ENCODE measurements around the gene MAD1L1. TPM values are rescaled to one million over a fixed set of nuclear protein-coding genes. Genes with fewer than 3 reads are reported as not detected.

MAD1L1 gene
- polyA plus RNA-seq, 4 donors = 12.3 to 21.7 (median 18.1) TPM

DNA sequence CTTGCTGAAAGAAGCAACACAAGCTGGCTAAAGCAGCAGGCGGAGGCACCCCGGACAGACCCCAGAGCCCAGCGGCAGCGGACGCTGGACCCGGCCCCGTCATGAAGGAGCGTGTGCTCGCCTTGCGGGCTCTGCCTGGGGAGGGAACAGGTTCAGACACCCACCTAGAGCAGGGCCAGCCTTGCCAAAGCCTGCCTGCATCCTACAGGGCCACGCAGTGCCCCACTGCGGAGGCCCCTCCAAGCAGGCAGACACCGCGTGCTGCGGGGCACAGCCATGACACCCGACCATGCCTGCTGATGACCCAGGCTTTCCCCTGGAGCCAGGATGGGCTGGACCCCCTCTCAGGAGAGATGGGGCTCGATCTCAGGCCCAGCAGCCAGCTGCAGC is 91.7 kb downstream of the MAD1L1 start:
- Histone ChIP-seq H3K36me3 (ENCODE audit: control insufficient read depth in 3 of 3, insufficient read depth in 2 of 3, low read depth in 1 of 3, low read length in 3 of 3) (peaks cover 0 to 67% (median 5%) of the 10 kb centered on the region in 3 donors), H3K4me3 (ENCODE audit: low read depth in 1 of 3, low read length in 3 of 3) (no peak overlapping the region)
- no peak for FAIRE-seq

DNA sequence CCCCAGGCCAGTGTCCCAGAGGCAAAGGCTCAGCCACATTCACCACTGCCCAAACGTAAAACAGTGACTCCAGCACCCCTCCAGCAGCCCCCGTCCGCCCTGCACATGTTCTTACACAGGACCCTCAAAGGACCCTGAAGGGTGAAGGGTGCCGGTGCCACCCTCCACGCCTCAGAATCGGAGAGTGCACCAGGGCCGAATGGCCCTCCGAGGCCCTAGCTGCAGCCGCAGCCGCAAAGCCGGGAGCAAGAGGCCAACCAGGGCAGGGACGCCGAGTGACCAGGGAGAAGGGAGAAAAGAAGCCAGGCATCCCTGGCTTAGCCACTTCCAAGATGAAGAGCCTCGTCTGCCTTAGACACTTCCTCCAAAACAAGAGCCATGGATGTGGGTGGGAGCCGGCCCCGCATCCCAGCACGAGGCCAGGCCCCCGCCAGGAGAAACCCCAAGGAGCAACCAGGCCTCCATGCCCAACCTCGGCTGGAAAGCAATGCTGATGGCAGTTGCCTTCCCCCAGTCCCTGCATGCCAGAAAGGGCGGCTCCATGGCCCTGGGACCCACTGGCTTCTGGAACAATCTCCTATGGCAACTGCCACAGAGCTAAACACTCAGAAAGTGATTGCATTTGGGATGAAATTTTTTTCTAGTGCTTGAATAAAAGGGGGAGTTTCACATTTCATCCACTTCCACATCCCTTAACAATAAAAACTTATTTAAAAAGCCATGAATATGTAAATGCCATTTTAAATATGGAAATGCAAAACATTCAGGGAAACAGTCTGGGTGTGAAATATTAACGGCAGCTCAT is 92.3 kb downstream of the MAD1L1 start:
- Histone ChIP-seq H3K27ac (ENCODE audit: low read depth in 1 of 3, low read length in 2 of 3) (no peak overlapping the region), H3K9me3 (ENCODE audit: control insufficient read depth in 2 of 2, insufficient read depth in 1 of 2, low read depth in 1 of 2, low read length in 1 of 2) (peaks cover 0 to 6% of the 10 kb centered on the region in 2 donors), H3K36me3 (ENCODE audit: control insufficient read depth in 3 of 3, insufficient read depth in 2 of 3, low read depth in 1 of 3, low read length in 3 of 3) (peaks cover 0 to 67% (median 5%) of the 10 kb centered on the region in 3 donors), H3K4me1 (ENCODE audit: control insufficient read depth in 3 of 3, insufficient read depth in 2 of 3, low read depth in 1 of 3, low read length in 2 of 3) (no peaks in the 10 kb centered on the region), H3K4me3 (ENCODE audit: low read depth in 1 of 3, low read length in 3 of 3) (no peak overlapping the region), H3K27me3 (ENCODE audit: control insufficient read depth in 3 of 3, insufficient read depth in 3 of 3, low read length in 3 of 3) (no peaks in the 10 kb centered on the region)
- FAIRE-seq (no peak), DNase-seq (no peak)
- 89 to 93% (median 92%) methylated on average over 21 of the region's 21 CpGs for WGBS, 3 donors

More for the DNA sequence above, 91.7 kb downstream of the MAD1L1 start:
- Histone ChIP-seq H3K4me1 (ENCODE audit: control insufficient read depth in 3 of 3, insufficient read depth in 2 of 3, low read depth in 1 of 3, low read length in 2 of 3) (no peaks in the 10 kb centered on the region), H3K27ac (ENCODE audit: low read depth in 1 of 3, low read length in 2 of 3) (no peak overlapping the region), H3K9me3 (ENCODE audit: control insufficient read depth in 2 of 2, insufficient read depth in 1 of 2, low read depth in 1 of 2, low read length in 1 of 2) (peaks cover 0 to 3% of the 10 kb centered on the region in 2 donors), H3K27me3 (ENCODE audit: control insufficient read depth in 3 of 3, insufficient read depth in 3 of 3, low read length in 3 of 3) (no peaks in the 10 kb centered on the region)
- DNase-seq = no peak
- WGBS, 3 donors = 85 to 94% (median 92%) methylated on average over 17 of the region's 17 CpGs

DNA sequence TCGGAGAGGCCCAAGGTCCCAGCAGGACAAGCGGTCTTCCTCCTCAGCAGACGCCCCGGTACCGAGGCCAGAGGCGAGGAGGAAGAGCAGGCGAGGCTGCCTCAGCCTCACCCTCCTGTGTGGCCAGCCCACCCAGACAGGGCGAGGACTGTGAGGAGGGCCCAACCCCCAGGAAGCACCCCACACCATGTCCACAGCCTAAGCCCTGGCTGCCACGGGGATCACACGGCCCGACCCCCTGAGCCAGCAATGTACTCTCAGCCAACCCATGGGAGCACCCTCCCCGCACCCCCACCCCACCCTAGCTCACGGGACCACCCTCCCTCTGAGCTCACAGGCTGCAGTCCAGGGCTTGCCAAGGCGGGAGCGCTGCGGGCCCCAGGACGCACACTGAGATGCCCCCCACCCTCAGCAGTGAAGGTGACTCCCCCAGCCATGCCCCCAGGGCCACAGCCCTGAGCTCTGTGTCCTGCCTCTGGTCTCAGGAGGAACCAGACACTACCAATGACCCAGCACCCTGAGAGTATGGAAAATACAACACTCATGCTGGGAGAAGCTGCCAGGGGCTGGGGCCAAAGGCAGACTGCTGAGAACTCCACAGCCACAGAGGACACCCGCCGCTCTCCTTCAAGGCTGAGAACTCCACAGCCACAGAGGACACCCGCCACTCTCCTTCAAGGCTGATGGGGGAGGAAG is 93.6 kb downstream of the MAD1L1 start:
- Histone ChIP-seq H3K27me3 (ENCODE audit: control insufficient read depth in 3 of 3, insufficient read depth in 3 of 3, low read length in 3 of 3) (no peaks in the 10 kb centered on the region), H3K9me3 (ENCODE audit: control insufficient read depth in 2 of 2, insufficient read depth in 1 of 2, low read depth in 1 of 2, low read length in 1 of 2) (peaks cover 0 to 6% of the 10 kb centered on the region in 2 donors), H3K36me3 (ENCODE audit: control insufficient read depth in 3 of 3, insufficient read depth in 2 of 3, low read depth in 1 of 3, low read length in 3 of 3) (peaks cover 0 to 63% (median 3%) of the 10 kb centered on the region in 3 donors), H3K27ac (ENCODE audit: low read depth in 1 of 3, low read length in 2 of 3) (no peak overlapping the region), H3K4me3 (ENCODE audit: low read depth in 1 of 3, low read length in 3 of 3) (no peak overlapping the region), H3K4me1 (ENCODE audit: control insufficient read depth in 3 of 3, insufficient read depth in 2 of 3, low read depth in 1 of 3, low read length in 2 of 3) (no peaks in the 10 kb centered on the region)
- WGBS, 3 donors = 82 to 93% (median 92%) methylated on average over 20 of the region's 20 CpGs
- FAIRE-seq (no peak), DNase-seq (no peak)

DNA sequence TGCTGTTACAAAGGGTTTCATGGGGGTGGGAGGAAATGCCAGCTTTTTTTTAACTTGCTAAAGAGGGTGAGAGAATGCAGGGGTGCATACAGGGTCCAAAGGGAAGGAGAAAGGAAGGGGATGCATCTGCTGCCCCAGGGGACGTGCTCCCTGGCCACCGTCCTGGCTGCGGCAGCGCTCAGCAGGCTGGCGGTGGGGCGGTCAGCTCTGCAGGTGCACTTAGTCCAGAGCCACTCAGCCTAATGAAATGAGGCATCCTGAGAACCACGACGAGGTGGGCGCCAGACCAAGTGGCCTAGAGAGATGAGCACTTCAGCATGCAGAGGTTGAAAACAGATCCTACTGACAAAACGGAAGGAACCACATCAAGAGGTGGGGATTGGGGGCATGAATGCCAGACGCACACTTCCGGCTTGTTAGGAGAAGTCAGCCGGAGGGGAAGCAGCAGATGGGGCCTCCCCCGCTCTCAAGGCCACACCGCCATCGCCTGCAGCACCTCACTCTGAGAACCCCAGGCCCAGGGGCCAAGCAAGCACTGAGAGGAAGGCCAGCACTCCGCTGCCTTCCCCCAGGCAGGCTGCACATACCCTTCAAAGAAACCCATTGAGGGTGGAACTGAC is 94.5 kb downstream of the MAD1L1 start:
- peaks cover 0 to 55% (median 0%) of the 10 kb centered on the region in 3 donors for H3K36me3 ChIP-seq (ENCODE audit: control insufficient read depth in 3 of 3, insufficient read depth in 2 of 3, low read depth in 1 of 3, low read length in 3 of 3)
- H3K4me3 ChIP-seq (ENCODE audit: low read depth in 1 of 3, low read length in 3 of 3) = no peak overlapping the region
- H3K4me1 ChIP-seq (ENCODE audit: control insufficient read depth in 3 of 3, insufficient read depth in 2 of 3, low read depth in 1 of 3, low read length in 2 of 3) = no peaks in the 10 kb centered on the region
- no peak overlapping the region for H3K27ac ChIP-seq (ENCODE audit: low read depth in 1 of 3, low read length in 2 of 3)
- peak in 1 of 2 donors; percentile 9 for DNase-seq
- peaks cover 0 to 6% of the 10 kb centered on the region in 2 donors for H3K9me3 ChIP-seq (ENCODE audit: control insufficient read depth in 2 of 2, insufficient read depth in 1 of 2, low read depth in 1 of 2, low read length in 1 of 2)
- WGBS, 3 donors = 76 to 98% (median 82%) methylated on average over 15 to 17 of the region's 17 CpGs
- no peak for FAIRE-seq
- no peaks in the 10 kb centered on the region for H3K27me3 ChIP-seq (ENCODE audit: control insufficient read depth in 3 of 3, insufficient read depth in 3 of 3, low read length in 3 of 3)

DNA sequence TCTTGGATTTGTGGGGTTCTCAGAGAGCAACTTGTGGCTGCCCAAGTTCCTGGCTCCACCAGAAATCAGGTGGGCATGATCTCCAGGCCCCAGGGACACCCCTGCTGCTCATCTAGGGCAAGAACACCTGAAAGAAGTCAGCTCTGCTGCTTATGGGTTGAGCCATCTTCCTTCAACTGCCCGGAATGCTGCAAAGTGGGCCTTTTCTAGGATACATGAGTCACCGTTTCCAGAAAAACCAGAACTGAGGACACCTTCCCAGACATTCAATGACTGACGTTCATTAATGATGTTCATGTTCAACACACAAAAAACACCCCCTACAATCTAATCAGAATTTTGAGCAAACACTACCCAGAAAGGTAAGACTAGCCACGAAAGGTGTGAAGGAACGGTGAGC is 98.0 kb downstream of the MAD1L1 start:
- Histone ChIP-seq H3K9me3 (ENCODE audit: control insufficient read depth in 2 of 2, insufficient read depth in 1 of 2, low read depth in 1 of 2, low read length in 1 of 2) (peaks cover 0 to 6% of the 10 kb centered on the region in 2 donors), H3K27me3 (ENCODE audit: control insufficient read depth in 3 of 3, insufficient read depth in 3 of 3, low read length in 3 of 3) (no peaks in the 10 kb centered on the region), H3K4me1 (ENCODE audit: control insufficient read depth in 3 of 3, insufficient read depth in 2 of 3, low read depth in 1 of 3, low read length in 2 of 3) (no peaks in the 10 kb centered on the region), H3K4me3 (ENCODE audit: low read depth in 1 of 3, low read length in 3 of 3) (no peak overlapping the region), H3K36me3 (ENCODE audit: control insufficient read depth in 3 of 3, insufficient read depth in 2 of 3, low read depth in 1 of 3, low read length in 3 of 3) (peaks cover 0 to 54% (median 0%) of the 10 kb centered on the region in 3 donors), H3K27ac (ENCODE audit: low read depth in 1 of 3, low read length in 2 of 3) (no peak overlapping the region)
- DNase-seq = no peak
- 94 to 96% (median 95%) methylated on average over 5 of the region's 5 CpGs for WGBS, 3 donors
- FAIRE-seq = no peak

DNA sequence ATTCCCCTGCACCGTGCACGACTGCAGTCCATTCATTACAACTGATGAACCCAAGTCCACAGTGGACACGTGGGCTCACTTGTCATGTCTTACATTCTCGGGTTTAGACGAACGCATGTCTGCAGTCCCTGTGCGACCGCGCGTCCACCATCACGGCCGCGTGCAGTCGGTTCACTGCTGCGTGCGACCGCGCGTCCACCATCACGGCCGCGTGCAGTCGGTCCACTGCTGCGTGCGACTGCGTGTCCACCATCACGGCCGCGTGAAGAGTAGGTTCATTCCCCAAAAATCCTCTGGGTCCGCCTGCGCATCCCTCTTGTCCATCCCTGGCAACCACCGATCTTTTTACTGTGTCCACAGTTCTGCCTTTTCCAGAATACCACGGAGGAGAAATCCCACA is 100.5 kb downstream of the MAD1L1 start:
- no peaks in the 10 kb centered on the region for H3K27me3 ChIP-seq (ENCODE audit: control insufficient read depth in 3 of 3, insufficient read depth in 3 of 3, low read length in 3 of 3)
- peaks cover 0 to 55% (median 0%) of the 10 kb centered on the region in 3 donors for H3K36me3 ChIP-seq (ENCODE audit: control insufficient read depth in 3 of 3, insufficient read depth in 2 of 3, low read depth in 1 of 3, low read length in 3 of 3)
- WGBS, 3 donors = 93 to 99% (median 96%) methylated on average over 33 of the region's 33 CpGs
- H3K4me1 ChIP-seq (ENCODE audit: control insufficient read depth in 3 of 3, insufficient read depth in 2 of 3, low read depth in 1 of 3, low read length in 2 of 3) = no peaks in the 10 kb centered on the region
- no peak for FAIRE-seq
- H3K4me3 ChIP-seq (ENCODE audit: low read depth in 1 of 3, low read length in 3 of 3) = no peak overlapping the region
- DNase-seq = no peak
- peaks cover 0 to 6% of the 10 kb centered on the region in 2 donors for H3K9me3 ChIP-seq (ENCODE audit: control insufficient read depth in 2 of 2, insufficient read depth in 1 of 2, low read depth in 1 of 2, low read length in 1 of 2)
- H3K27ac ChIP-seq (ENCODE audit: low read depth in 1 of 3, low read length in 2 of 3) = no peak overlapping the region

DNA sequence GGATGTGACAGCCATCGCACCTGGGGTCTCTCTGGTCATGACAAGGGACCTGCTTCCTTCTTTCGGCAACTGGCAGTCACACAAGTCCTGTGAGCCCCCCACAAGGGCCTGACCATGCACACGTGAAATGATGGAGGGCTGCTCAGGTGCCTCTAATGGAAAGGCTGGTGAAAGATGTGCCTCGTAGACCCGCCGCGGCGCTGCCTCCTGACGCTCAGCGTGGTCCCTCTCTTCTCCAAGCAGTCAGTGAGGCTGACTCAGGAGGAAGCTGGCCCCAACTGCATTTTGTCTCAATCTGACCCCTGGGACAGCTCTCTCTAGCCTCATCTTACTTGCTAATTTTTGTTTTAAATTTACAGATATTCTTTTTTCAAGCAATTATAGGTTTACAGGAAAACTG is 100.9 kb downstream of the MAD1L1 start:
- DNase-seq (no peak), FAIRE-seq (no peak)
- Histone ChIP-seq H3K36me3 (ENCODE audit: control insufficient read depth in 3 of 3, insufficient read depth in 2 of 3, low read depth in 1 of 3, low read length in 3 of 3) (peaks cover 0 to 55% (median 0%) of the 10 kb centered on the region in 3 donors), H3K4me3 (ENCODE audit: low read depth in 1 of 3, low read length in 3 of 3) (no peak overlapping the region), H3K27me3 (ENCODE audit: control insufficient read depth in 3 of 3, insufficient read depth in 3 of 3, low read length in 3 of 3) (no peaks in the 10 kb centered on the region), H3K9me3 (ENCODE audit: control insufficient read depth in 2 of 2, insufficient read depth in 1 of 2, low read depth in 1 of 2, low read length in 1 of 2) (peaks cover 0 to 6% of the 10 kb centered on the region in 2 donors), H3K4me1 (ENCODE audit: control insufficient read depth in 3 of 3, insufficient read depth in 2 of 3, low read depth in 1 of 3, low read length in 2 of 3) (no peaks in the 10 kb centered on the region), H3K27ac (ENCODE audit: low read depth in 1 of 3, low read length in 2 of 3) (no peak overlapping the region)
- 87 to 96% (median 90%) methylated on average over 10 of the region's 10 CpGs for WGBS, 3 donors

DNA sequence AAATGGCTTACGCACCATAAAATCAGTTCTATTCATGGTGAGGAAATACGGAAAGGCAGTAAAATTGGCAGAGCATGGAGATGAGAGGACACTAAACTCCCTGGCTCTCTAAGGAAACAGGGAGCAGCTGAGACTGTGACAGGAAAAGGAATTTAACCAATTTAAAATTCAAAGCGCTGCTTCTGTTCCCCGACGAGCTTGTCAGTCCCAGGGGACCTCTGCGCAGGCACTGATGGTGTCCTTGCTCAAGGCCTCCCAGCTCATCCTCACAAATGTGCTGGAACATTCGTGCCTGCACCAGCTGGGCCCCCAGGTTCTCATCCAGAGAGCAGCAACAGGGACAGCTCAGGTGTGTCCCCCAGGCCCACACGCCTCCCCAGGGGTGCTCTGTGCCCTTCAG is 101.4 kb downstream of the MAD1L1 start:
- no peak for DNase-seq
- peaks cover 0 to 6% of the 10 kb centered on the region in 2 donors for H3K9me3 ChIP-seq (ENCODE audit: control insufficient read depth in 2 of 2, insufficient read depth in 1 of 2, low read depth in 1 of 2, low read length in 1 of 2)
- H3K4me1 ChIP-seq (ENCODE audit: control insufficient read depth in 3 of 3, insufficient read depth in 2 of 3, low read depth in 1 of 3, low read length in 2 of 3) = no peaks in the 10 kb centered on the region
- WGBS, 3 donors = 85 to 92% (median 89%) methylated on average over 8 of the region's 8 CpGs
- no peaks in the 10 kb centered on the region for H3K27me3 ChIP-seq (ENCODE audit: control insufficient read depth in 3 of 3, insufficient read depth in 3 of 3, low read length in 3 of 3)
- FAIRE-seq = no peak
- H3K27ac ChIP-seq (ENCODE audit: low read depth in 1 of 3, low read length in 2 of 3) = no peak overlapping the region
- peaks cover 0 to 54% (median 0%) of the 10 kb centered on the region in 3 donors for H3K36me3 ChIP-seq (ENCODE audit: control insufficient read depth in 3 of 3, insufficient read depth in 2 of 3, low read depth in 1 of 3, low read length in 3 of 3)
- no peak overlapping the region for H3K4me3 ChIP-seq (ENCODE audit: low read depth in 1 of 3, low read length in 3 of 3)
